K562 (cell line): Measurements from ENCODE around the gene PID1. TPM values are rescaled to one million over a fixed set of nuclear protein-coding genes. Genes with fewer than 3 reads are reported as not detected.

ENCODE experiments used
- CHD1 ChIP-seq: fragments of 200-600 bp; sonication (generic); IDR thresholded peaks from one replicate; pipeline ENCODE4 v1.6.1; 2012; ENCODE audit warnings: mild to moderate bottlenecking, moderate library complexity, low read length, inconsistent platforms
- DIDO1 ChIP-seq: fragments of 450-650 bp; IDR thresholded peaks from 2 replicates; pipeline ENCODE4 v1.6.1; 2016; ENCODE audit warnings: low read depth, missing biosample characterization, missing genetic modification characterization
- HDAC1 ChIP-seq, 2 experiments: fragments of 450-650 bp; IDR thresholded peaks; 2 replicates each; pipeline ENCODE4 v1.6.1; 2016 to 2017; ENCODE audit warnings: inconsistent platforms in 1 of 2, mild to moderate bottlenecking in 1 of 2, moderate library complexity in 1 of 2
- ILF3 ChIP-seq: fragments of 450-650 bp; IDR thresholded peaks from 2 replicates; pipeline ENCODE4 v1.6.1; 2018; ENCODE audit warnings: antibody characterized with exemption, mild to moderate bottlenecking, moderate library complexity, borderline replicate concordance
- NONO ChIP-seq, 2 experiments: fragments of 200-400 bp in 1 of 2; fragments of 450-650 bp in 1 of 2; formaldehyde crosslinking in 1 of 2; IDR thresholded peaks; 2 replicates each; pipeline ENCODE4 v1.6.1; 2017; ENCODE audit warnings: low read depth in 2 of 2, mild to moderate bottlenecking in 2 of 2, moderate library complexity in 2 of 2, low read length in 1 of 2
- PRPF4 ChIP-seq: fragments of 200-400 bp; formaldehyde crosslinking; IDR thresholded peaks from one replicate; pipeline ENCODE4 v1.6.1; 2017; ENCODE audit warnings: low read length, low read depth, mild to moderate bottlenecking; ENCODE audit not compliant: insufficient read depth, poor library complexity, severe bottlenecking
- RFX7 ChIP-seq: fragments of 250-450 bp; sonication (Bioruptor Pico); IDR thresholded peaks from 2 replicates; pipeline ENCODE4 v1.5.1; 2021; ENCODE audit warnings: mild to moderate bottlenecking
- TAL1 ChIP-seq: fragments of 450-650 bp; IDR thresholded peaks from 2 replicates; pipeline ENCODE4 v1.6.1; 2016; ENCODE audit warnings: mild to moderate bottlenecking
- TSC22D4 ChIP-seq: fragments of 450-650 bp; IDR thresholded peaks from 2 replicates; pipeline ENCODE4 v1.6.1; 2016; ENCODE audit warnings: missing genetic modification characterization, missing biosample characterization, control low read depth
- ZNF124 ChIP-seq: sonication (generic); formaldehyde crosslinking; IDR thresholded peaks from 2 replicates; pipeline ENCODE4 v1.8.1; 2022; ENCODE audit warnings: missing genetic modification reagents
- ZNF277 ChIP-seq: fragments of 250-450 bp; sonication (Bioruptor Pico); IDR thresholded peaks from 2 replicates; pipeline ENCODE4 v1.8.0; 2022; ENCODE audit warnings: inconsistent platforms, mild to moderate bottlenecking, moderate library complexity, borderline replicate concordance
- ZNF445 ChIP-seq: fragments of 250-450 bp; sonication (Bioruptor Pico); IDR thresholded peaks from 2 replicates; pipeline ENCODE4 v1.4.0; 2020; ENCODE audit warnings: low read depth, mild to moderate bottlenecking, moderate library complexity
- ZNF511 ChIP-seq: sonication (generic); formaldehyde crosslinking; IDR thresholded peaks from 2 replicates; pipeline ENCODE4 v1.8.0; 2022; ENCODE audit warnings: mild to moderate bottlenecking, missing genetic modification reagents
- polyA plus RNA-seq, 8 experiments: library from polyadenylated mRNA; depleted of rRNA in 4 of 8; stranded (reverse) in 5 of 8; unstranded in 3 of 8; fragments of >200 nt; fragmentation: Nextera tagmentation in 2 of 8; fragmentation: Illumina TruSeq in 1 of 8; extraction: Ambion mirVana in 2 of 8; extraction: Trizol in 1 of 8; gene quantifications; 2 replicates each; pipeline versions ENCODE4 v1.2.1 to v1.2.3, GENCODE V29; 2011 to 2014; ENCODE audit warnings: inconsistent platforms in 1 of 8, missing spikeins in 1 of 8
- total RNA-seq, 7 experiments: library from RNA; depleted of rRNA in 6 of 7; stranded (reverse); fragments of >200 nt in 6 of 7; fragmentation: Illumina TruSeq in 2 of 7; extraction: Trizol in 2 of 7; gene quantifications; 2 replicates each; pipeline versions ENCODE4 v1.2.1 to v1.2.3, GENCODE V29; 2011 to 2021; ENCODE audit warnings: low replicate concordance in 1 of 7
- TF ChIP-seq, protein P1 (sequence below): sonication (generic); formaldehyde crosslinking; IDR thresholded peaks from 2 replicates; pipeline ENCODE4 v1.8.1; 2022; ENCODE audit warnings: missing genetic modification reagents

The PID1 gene
- total and polyA plus RNA-seq, 9 of the 15 experiments (the other 6 are each of a cell fraction or from before 2014, with no cell fraction given): not detected

GRCh38 chr2:229270551-229271410 lies at the start of gene PID1 (continued):
- TF ChIP-seq HDAC1 (IDR thresholded peaks at IDR 0.05) (no peak), NONO (IDR thresholded peaks at IDR 0.05; ENCODE audit: low read depth in 2 of 2, low read length in 1 of 2) (no peak), ZNF511 (CRISPR knock-in tag) (no peak), ILF3 (no peak), TAL1 (no peak), DIDO1 (tag) (no peak), PRPF4 (no peak), ZNF277 (CRISPR knock-in tag) (no peak), RFX7 (CRISPR knock-in tag) (no peak), ZNF124 (CRISPR knock-in tag) (no peak), TSC22D4 (tag) (no peak), ZNF445 (CRISPR knock-in tag) (no peak), CHD1 (no peak)
- TF ChIP-seq, protein P1, sequence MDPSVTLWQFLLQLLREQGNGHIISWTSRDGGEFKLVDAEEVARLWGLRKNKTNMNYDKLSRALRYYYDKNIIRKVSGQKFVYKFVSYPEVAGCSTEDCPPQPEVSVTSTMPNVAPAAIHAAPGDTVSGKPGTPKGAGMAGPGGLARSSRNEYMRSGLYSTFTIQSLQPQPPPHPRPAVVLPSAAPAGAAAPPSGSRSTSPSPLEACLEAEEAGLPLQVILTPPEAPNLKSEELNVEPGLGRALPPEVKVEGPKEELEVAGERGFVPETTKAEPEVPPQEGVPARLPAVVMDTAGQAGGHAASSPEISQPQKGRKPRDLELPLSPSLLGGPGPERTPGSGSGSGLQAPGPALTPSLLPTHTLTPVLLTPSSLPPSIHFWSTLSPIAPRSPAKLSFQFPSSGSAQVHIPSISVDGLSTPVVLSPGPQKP: no peak
